Natural killer cell (primary cell): ENCODE measurements around the gene CYGB. TPM values are rescaled to one million over a fixed set of nuclear protein-coding genes. Genes with fewer than 3 reads are reported as not detected.

Experiments
- ATAC-seq, 3 donors: fragments of 150-1000 bp in 2 of 3; fragments of 200-7000 bp in 1 of 3; cut with Tn5 transposase; 1 replicate in 1 of 3; 2 replicates in 2 of 3; pipeline ENCODE4 v1.10.0; 2021; ENCODE audit warnings: mild to moderate bottlenecking in 2 of 3, moderate library complexity in 2 of 3
- DNase-seq, 2 donors: peaks; one replicate each; pipeline versions ENCODE4 v3.0.0 to v3.0.0-alpha.2; 2013 to 2021; ENCODE audit warnings: mixed read lengths in 1 of 2
- H3K27ac ChIP-seq: one replicate; pipeline ENCODE4 v1.5.1; 2013; ENCODE audit warnings: mild to moderate bottlenecking, low read length
- H3K27me3 ChIP-seq: one replicate; pipeline ENCODE4 v1.6.1; 2013; ENCODE audit warnings: low read length; ENCODE audit not compliant: control insufficient read depth, insufficient read depth
- H3K36me3 ChIP-seq: one replicate; pipeline ENCODE4 v1.6.1; 2013; ENCODE audit warnings: low read length; ENCODE audit not compliant: control insufficient read depth, insufficient read depth
- H3K4me1 ChIP-seq: one replicate; pipeline ENCODE4 v1.6.1; 2013; ENCODE audit warnings: low read length; ENCODE audit not compliant: control insufficient read depth, insufficient read depth
- H3K4me3 ChIP-seq: one replicate; pipeline ENCODE4 v1.5.1; 2013; ENCODE audit warnings: low read length
- H3K9me3 ChIP-seq: one replicate; pipeline ENCODE4 v1.6.1; 2013; ENCODE audit warnings: low read length; ENCODE audit not compliant: control insufficient read depth, insufficient read depth
- H3K27ac Mint-ChIP-seq, 2 donors: one replicate each; pipeline ENCODE4 v1.8.0; 2022; ENCODE audit warnings: mild to moderate bottlenecking in 2 of 2, mixed read lengths in 2 of 2, moderate library complexity in 1 of 2
- H3K27me3 Mint-ChIP-seq, 2 donors: one replicate each; pipeline ENCODE4 v1.8.0; 2022; ENCODE audit warnings: low read depth in 2 of 2, mixed read lengths in 2 of 2
- H3K36me3 Mint-ChIP-seq: one replicate; pipeline ENCODE4 v1.8.0; 2022; ENCODE audit warnings: mixed read lengths
- H3K4me1 Mint-ChIP-seq, 2 donors: one replicate each; pipeline ENCODE4 v1.8.0; 2022; ENCODE audit warnings: mixed read lengths in 2 of 2
- H3K4me3 Mint-ChIP-seq: one replicate; pipeline ENCODE4 v1.8.0; 2022; ENCODE audit warnings: mild to moderate bottlenecking, moderate library complexity, mixed read lengths
- H3K9me3 Mint-ChIP-seq, 2 donors: one replicate each; pipeline ENCODE4 v1.8.0; 2022; ENCODE audit warnings: mixed read lengths in 2 of 2
- CTCF ChIP-seq: fragments of 200-600 bp; IDR thresholded peaks from one replicate; pipeline ENCODE4 v1.8.0; 2022; ENCODE audit warnings: antibody characterized with exemption
- WGBS: methylation state at CpG from one replicate; pipeline ENCODE4 v1.1.7; 2013; ENCODE audit warnings: missing lambda C conversion rate; ENCODE audit not compliant: insufficient coverage; 5-methylcytosine and 5-hydroxymethylcytosine counted together
- intact Hi-C: fragments of 100-400 bp; cut with micrococcal nuclease; formaldehyde crosslinking; loops from one replicate; pipeline ENCODE4 v1.14.2; 2022
- total RNA-seq, 4 donors: library from RNA; stranded (reverse); fragments of 120-200 nt in 1 of 4; gene quantifications; one replicate each; pipeline versions ENCODE4 v1.2.3 to v1.2.4, GENCODE V29; 2013 to 2022

The CYGB gene
- total RNA-seq, 3 donors from 2014 or later (not counting 1 experiment from before 2014, with no cell fraction given), result 0.12 to 0.33 (median 0.16) TPM

GRCh38 chr17:76540381-76541300 lies 3.1 kb upstream of the CYGB start:
- Mint-ChIP-seq H3K4me3 (no peak overlapping the region), H3K27ac (no peak overlapping the region), H3K27me3 (peaks cover 11 to 26% of the 10 kb centered on the region in 2 donors), H3K36me3 (no peaks in the 10 kb centered on the region), H3K9me3 (no peaks in the 10 kb centered on the region), H3K4me1 (peaks cover 0 to 21% of the 10 kb centered on the region in 2 donors)
- peak; percentile 47 to 54 (median 47) for ATAC-seq
- Histone ChIP-seq H3K4me3 (no peak overlapping the region), H3K9me3 (no peaks in the 10 kb centered on the region), H3K4me1 (peaks cover 39% of the 10 kb centered on the region), H3K27ac (no peak overlapping the region), H3K36me3 (no peaks in the 10 kb centered on the region), H3K27me3 (peaks cover 24% of the 10 kb centered on the region)
- WGBS, result 33% methylated on average over 27 of the region's 27 CpGs
- DNase-seq, result peak in 1 of 2 donors; percentile 43
- no peak for TF ChIP-seq CTCF
- intact Hi-C loops, result no loop called here

- WGBS, result 91% methylated on average over 19 of the region's 22 CpGs
- Histone ChIP-seq H3K9me3 (no peaks in the 10 kb centered on the region), H3K27me3 (peaks cover 24% of the 10 kb centered on the region), H3K27ac (no peak within 1 kb of the TSS), H3K36me3 (no peaks in the 10 kb centered on the region), H3K4me1 (peaks cover 31% of the 10 kb centered on the region), H3K4me3 (no peak within 1 kb of the TSS)
- TF ChIP-seq CTCF, result no peak
- ATAC-seq (no peak), DNase-seq (no peak)
- H3K36me3 Mint-ChIP-seq, result no peaks in the 10 kb centered on the region
- H3K4me1 Mint-ChIP-seq, result peaks cover 0 to 20% of the 10 kb centered on the region in 2 donors
- peak within 1 kb of the TSS; percentile 68 for H3K4me3 Mint-ChIP-seq
- H3K27ac Mint-ChIP-seq, result no peak within 1 kb of the TSS
- intact Hi-C loops, result no loop called here
- H3K9me3 Mint-ChIP-seq, result no peaks in the 10 kb centered on the region
- peaks cover 11 to 32% of the 10 kb centered on the region in 2 donors for H3K27me3 Mint-ChIP-seq
Observed at GRCh38 chr17:76539631-76540271, 2.2 kb upstream of the CYGB start, which contains the start of gene PRCD. Gene PRCD, plus strand, starts transcription at chr17:76540044. Its CDS starts 98 bp downstream, at chr17:76540142.

GRCh38 chr17:76538941-76539570 lies 1.5 kb upstream of the CYGB start:
- no peak for TF ChIP-seq CTCF
- WGBS, result 92% methylated on average over 7 of the region's 9 CpGs
- H3K9me3 ChIP-seq, result no peaks in the 10 kb centered on the region
- ATAC-seq, result no peak
- no peak overlapping the region for H3K27ac ChIP-seq
- Mint-ChIP-seq H3K36me3 (no peaks in the 10 kb centered on the region), H3K4me3 (peak overlapping the region; percentile 68), H3K27ac (no peak overlapping the region), H3K4me1 (peaks cover 0 to 13% of the 10 kb centered on the region in 2 donors), H3K9me3 (no peaks in the 10 kb centered on the region), H3K27me3 (peaks cover 11 to 32% of the 10 kb centered on the region in 2 donors)
- H3K36me3 ChIP-seq, result no peaks in the 10 kb centered on the region
- no peak overlapping the region for H3K4me3 ChIP-seq
- no peak for DNase-seq
- peaks cover 24% of the 10 kb centered on the region for H3K4me1 ChIP-seq
- H3K27me3 ChIP-seq, result peaks cover 24% of the 10 kb centered on the region
- intact Hi-C loops, result no loop called here
